AG10803 (cell line): Measurements from ENCODE around the gene COPG1.

Experiments
- DNase-seq: peaks from one replicate; pipeline ENCODE4 v3.0.0; 2010; ENCODE audit warnings: low read depth
- H3K4me3 ChIP-seq: 2 replicates; pipeline ENCODE4 v1.5.1; 2011; ENCODE audit warnings: mild to moderate bottlenecking, low read length, control low read depth
- TF ChIP-seq, protein P1 (sequence below): conservative IDR thresholded peaks from 2 replicates; pipeline ENCODE4 v1.5.1; 2011; ENCODE audit warnings: mild to moderate bottlenecking, low read length, control low read depth, inconsistent platforms

The COPG1 gene

DNA sequence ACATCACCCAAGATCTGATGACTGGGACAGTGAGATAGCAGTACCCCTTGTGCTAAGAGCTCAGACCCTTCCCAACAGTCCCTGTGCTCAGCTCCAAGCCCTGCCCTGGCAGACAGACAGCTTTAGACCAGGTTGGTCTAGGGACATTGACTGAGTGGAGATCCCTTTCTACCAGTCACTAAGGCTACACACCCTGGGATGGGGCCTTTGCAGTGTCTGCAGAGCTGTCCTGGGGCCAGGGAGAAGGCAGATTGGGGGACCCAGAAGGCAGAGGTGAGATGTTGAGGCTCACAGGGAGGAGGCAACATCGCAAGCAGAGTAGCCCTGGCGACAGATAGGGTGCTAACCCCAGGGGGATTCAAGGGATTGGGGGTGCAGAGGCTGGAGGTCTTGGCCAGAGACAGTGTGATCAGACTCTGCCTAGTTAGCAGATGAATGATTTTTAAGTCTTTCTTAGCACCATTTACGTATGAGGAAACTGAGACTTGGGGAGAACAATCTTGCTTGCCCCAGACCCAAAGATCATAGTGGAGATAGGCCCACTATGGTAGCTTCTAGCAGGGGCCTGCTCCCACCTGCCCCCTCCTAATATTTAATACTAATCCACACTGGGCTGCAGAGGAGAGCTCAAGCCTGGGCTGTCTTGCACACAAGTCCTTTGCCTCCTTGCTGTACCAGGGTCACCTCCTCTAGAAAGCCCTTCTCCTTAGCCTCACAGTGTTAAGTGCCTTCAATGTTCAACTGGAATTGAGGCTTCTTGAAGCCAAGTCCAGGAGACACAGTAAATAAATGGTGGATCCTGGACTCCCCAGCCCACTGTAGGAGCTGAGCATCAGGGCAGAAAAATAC is 61.9 kb downstream of the COPG1 start:
- no peak overlapping the region for H3K4me3 ChIP-seq
- TF ChIP-seq, protein P1, sequence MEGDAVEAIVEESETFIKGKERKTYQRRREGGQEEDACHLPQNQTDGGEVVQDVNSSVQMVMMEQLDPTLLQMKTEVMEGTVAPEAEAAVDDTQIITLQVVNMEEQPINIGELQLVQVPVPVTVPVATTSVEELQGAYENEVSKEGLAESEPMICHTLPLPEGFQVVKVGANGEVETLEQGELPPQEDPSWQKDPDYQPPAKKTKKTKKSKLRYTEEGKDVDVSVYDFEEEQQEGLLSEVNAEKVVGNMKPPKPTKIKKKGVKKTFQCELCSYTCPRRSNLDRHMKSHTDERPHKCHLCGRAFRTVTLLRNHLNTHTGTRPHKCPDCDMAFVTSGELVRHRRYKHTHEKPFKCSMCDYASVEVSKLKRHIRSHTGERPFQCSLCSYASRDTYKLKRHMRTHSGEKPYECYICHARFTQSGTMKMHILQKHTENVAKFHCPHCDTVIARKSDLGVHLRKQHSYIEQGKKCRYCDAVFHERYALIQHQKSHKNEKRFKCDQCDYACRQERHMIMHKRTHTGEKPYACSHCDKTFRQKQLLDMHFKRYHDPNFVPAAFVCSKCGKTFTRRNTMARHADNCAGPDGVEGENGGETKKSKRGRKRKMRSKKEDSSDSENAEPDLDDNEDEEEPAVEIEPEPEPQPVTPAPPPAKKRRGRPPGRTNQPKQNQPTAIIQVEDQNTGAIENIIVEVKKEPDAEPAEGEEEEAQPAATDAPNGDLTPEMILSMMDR, result no peak
- no peak for DNase-seq

DNA sequence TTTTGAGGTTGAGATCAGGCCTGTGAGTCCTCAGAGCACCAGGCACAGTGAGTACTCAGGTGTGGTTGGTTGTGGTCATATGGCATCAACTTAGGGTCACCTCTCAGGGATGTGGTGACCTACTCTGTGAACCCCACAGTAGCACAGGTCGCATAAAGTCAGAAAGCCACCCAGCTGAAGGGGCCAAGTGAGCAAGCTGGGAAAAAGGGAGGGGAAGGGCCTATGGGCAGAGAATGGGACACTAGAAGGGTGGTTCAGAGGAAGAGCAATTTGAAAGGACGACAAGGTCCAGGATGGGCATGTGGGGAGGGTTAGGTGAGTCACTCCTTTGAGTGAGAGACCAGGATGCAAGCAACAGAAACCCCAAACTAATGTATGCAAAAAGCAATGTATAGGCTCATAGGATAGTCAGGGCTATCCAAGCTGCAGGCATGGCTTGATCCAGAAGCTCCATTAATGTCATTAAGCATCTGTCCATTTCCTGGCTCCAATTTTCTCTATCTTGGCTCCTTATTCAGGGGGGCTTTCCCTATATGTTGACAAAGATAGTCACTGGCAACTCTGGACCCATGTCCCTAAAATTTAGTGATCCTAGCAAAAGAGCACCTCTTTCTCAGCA is 62.7 kb downstream of the COPG1 start:
- DNase-seq, result no peak
- no peak overlapping the region for H3K4me3 ChIP-seq
- TF ChIP-seq, protein P1, result no peak

DNA sequence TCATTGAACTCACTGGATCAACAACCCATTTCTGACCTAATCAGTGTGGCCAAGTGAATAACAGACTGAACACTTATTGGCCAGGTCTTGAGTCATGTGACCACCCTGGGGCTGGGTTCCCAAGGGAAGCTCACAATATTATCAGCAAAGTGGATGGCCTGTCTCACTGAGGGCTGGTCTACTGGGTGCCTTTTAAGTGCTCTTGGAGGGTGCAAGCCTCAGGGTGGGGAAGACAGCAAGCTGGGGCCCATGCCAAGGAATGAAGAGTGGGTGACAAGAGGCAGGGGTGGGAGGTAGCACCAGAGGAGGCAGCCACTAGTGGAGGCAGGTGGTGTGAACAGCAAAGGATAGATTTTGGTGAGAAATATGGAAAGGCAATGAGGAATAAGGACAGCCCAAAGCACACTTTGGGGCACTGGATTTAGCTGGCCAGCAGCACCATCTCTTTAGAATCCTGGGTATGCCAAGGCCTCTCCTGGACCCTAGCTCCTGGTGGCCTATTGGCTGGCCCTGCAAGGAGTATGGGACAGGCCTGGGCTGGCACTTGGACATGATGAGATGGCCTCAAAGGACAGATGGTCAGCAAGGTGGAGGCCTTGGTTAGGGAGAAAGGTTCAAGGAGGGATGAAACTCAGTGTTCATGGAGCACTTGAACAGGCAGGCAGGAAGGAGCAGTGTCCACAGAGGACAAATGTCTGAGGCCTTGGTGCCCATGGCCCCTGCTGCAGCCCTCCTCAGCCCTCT is 63.4 kb downstream of the COPG1 start:
- no peak overlapping the region for H3K4me3 ChIP-seq
- peak; percentile 24 for DNase-seq
- TF ChIP-seq, protein P1, result no peak

DNA sequence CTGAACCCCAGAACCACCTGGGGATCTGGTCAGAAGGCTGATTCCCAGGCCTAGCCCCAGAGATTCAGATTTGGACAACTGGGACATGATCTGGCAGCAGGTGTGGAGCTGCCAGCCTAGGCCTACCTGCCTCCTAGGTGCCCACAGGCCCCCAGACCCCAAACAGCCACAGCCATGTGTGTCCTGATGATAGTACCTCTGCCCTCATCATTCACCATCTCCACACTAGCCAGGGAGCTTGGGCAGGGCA is 63.9 kb downstream of the COPG1 start:
- DNase-seq, result peak; percentile 16
- TF ChIP-seq, protein P1, result no peak
- H3K4me3 ChIP-seq, result no peak overlapping the region

DNA sequence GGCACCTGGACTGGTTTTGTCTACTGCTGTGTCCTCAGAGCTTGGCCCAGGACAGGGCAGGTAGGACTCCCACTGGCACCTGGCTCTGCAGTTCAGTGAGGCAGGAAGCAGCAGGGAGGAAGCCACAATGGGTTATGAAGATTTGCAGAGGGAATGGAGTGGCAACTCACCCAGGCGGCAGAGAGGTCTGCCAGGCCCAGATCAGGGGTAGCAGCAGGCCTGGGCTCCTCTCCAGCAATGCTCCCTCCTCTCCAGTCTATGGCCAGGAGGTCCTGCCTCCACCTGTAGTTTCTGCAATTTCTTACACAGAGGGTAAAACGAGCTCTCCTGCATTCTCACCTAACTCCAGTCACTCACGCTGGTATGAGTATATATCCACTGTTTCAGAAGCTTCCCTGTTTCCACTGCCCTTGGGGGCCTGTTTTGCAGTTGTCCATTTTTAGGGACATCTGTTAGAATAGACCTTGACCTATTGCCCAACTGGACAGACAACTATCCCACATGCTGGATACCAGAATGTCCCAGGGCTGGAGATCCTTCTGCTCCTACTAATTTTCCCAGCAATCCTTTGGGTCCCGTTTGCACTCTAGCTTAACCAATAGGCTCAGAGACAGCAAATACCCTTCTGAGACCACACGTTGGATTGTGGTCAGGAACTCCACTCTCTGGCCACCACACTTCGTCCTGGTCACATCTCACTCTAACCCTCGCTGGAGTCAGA is 64.4 kb downstream of the COPG1 start:
- peak; percentile 67 for DNase-seq
- TF ChIP-seq, protein P1, result no peak
- H3K4me3 ChIP-seq, result peak overlapping the region; percentile 95

DNA sequence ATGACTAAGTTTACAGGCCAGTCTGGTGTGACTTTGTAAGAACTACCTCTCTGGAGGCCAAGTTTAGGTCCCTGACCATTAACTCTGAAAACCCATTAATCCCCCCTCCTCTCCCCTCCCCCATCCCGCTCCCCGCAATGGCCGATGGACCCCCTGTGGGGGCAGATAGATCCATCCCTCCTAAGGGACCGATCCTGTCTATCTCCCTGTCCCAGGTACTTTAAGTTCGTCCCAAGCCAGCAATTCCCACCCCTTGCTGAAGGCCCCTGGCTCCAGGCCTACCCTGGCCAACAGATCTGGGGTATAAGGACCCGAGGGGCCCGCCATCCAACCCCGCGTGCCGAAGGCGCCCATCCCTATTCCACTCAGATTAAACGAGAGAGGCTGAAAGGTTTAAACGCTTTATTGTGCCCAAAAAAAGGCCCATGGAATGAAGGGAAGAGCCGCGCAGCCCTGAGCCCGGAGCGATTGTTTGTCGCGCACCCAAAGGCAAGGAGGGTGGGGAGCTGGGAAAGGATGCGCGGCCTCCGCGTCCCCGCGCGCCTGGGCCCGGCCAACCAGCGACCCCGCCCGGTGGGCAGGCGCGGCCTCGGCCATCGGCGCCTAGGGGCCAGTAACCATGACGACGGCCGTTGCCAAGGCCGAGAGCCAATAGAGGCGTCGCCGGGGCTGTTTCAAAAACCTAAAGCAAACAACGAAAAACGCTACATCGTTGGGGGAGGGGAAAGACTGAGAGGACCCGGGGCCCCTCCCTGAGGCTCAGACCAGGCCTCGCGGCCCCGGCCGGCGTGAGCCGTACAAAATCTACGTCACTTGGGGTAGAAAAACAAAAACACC is 65.2 kb downstream of the COPG1 start:
- TF ChIP-seq, protein P1, result no peak
- peak; percentile 82 for DNase-seq
- peak overlapping the region; percentile 95 for H3K4me3 ChIP-seq
